H1 (cell line): Measurements from ENCODE around the gene CLIC1. TPM values are rescaled to one million over a fixed set of nuclear protein-coding genes. Genes with fewer than 3 reads are reported as not detected.
A peak's percentile ranks its signal among the peaks of the same experiment; 100 is the strongest.

Experiments
- ASH2L ChIP-seq: fragments of 200-600, 300-600 bp; sonication (generic); IDR thresholded peaks from one replicate; pipeline ENCODE4 v1.7.1; 2017; ENCODE audit warnings: low read length
- CHD7 ChIP-seq: fragments of 300-600 bp; sonication (generic); IDR thresholded peaks from 2 replicates; pipeline ENCODE4 v1.7.1; 2012; ENCODE audit warnings: low read length, moderate library complexity, mild to moderate bottlenecking, inconsistent platforms; ENCODE audit not compliant: insufficient replicate concordance
- PHF8 ChIP-seq: fragments of 200-600 bp; sonication (generic); conservative IDR thresholded peaks from 2 replicates; pipeline ENCODE4 v1.7.1; 2012; ENCODE audit warnings: low read depth, mild to moderate bottlenecking, inconsistent platforms, low read length, moderate library complexity
- POU5F1 ChIP-seq: IDR thresholded peaks from 2 replicates; pipeline ENCODE4 v1.6.1; 2011; ENCODE audit warnings: low read depth, mild to moderate bottlenecking, low read length, moderate library complexity
- SP1 ChIP-seq: IDR thresholded peaks from 2 replicates; pipeline ENCODE4 v1.6.1; 2011; ENCODE audit warnings: low read depth, low read length
- SP4 ChIP-seq: IDR thresholded peaks from 2 replicates; pipeline ENCODE4 v1.6.1; 2012; ENCODE audit warnings: low read length, inconsistent platforms
- polyA plus RNA-seq, 7 experiments: library from polyadenylated mRNA; depleted of rRNA in 3 of 7; stranded (reverse) in 5 of 7; unstranded in 2 of 7; fragments of >200 nt in 5 of 7; fragments of 200-250 nt in 2 of 7; gene quantifications; 1 replicate in 5 of 7; 2 replicates in 1 of 7; 4 replicates in 1 of 7; pipeline versions ENCODE4 v1.2.1 to v1.2.3, GENCODE V29; 2011 to 2013; ENCODE audit warnings: missing spikeins in 2 of 7, mixed read lengths in 2 of 7
- total RNA-seq: library from RNA; stranded (reverse); fragmentation: NEBNext Ultra II Directional; extraction: Animal tissue kit (Norgen Biotek cat#: 25700); gene quantifications from 2 replicates; pipeline ENCODE4 v1.2.1, GENCODE V29; 2021

CLIC1 gene
- total and polyA plus RNA-seq, 2 of the 8 experiments (the other 6 are each of a cell fraction or from before 2014, with no cell fraction given) = 250 to 277 TPM

DNA sequence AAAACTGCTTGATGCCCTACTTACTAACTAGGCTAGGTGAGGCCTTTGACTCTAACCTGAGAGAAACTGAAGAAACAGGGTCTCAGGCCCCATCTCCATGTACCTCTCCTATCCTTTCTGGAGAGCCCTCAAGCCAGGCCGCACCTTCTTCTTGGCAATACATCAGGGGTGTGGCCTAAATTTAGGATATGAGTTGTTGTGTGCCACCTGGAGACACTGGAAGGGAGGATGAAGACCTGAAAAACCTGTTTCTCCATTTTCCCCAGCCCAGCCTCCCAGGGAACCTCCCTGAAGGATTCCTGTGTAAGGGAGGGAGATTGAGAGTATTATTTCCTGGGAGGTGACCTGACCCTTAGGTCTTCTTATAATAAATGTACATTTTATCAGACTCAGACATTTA lies 18.1 kb downstream of the CLIC1 start (continued):
- TF ChIP-seq CHD7 = no peak
- TF ChIP-seq SP4 = no peak
- TF ChIP-seq SP1 = peak; percentile 72
- no peak for TF ChIP-seq POU5F1
- peak; percentile 43 for TF ChIP-seq ASH2L
- no peak for TF ChIP-seq PHF8
- TF ChIP-seq, all 59 proteins: peak for 3
